Liver (tissue), 9 donors: Measurements from ENCODE around the gene CREM. TPM values are rescaled to one million over a fixed set of nuclear protein-coding genes. Genes with fewer than 3 reads are reported as not detected.

Experiments
- DNase-seq: peaks from one replicate; pipeline ENCODE4 v3.0.0-alpha.2; 2017; ENCODE audit warnings: low spot score
- H3K27ac ChIP-seq, 2 donors: one replicate each; pipeline ENCODE4 v1.7.0; 2013; ENCODE audit warnings: inconsistent platforms in 2 of 2, low read length in 2 of 2, control low read depth in 1 of 2, low read depth in 1 of 2, mild to moderate bottlenecking in 1 of 2
- H3K27me3 ChIP-seq, 4 donors: one replicate each; pipeline versions ENCODE4 v1.6.1 to v1.7.0; 2013; ENCODE audit warnings: low read length in 3 of 4, inconsistent platforms in 1 of 4, mild to moderate bottlenecking in 1 of 4, moderate library complexity in 1 of 4; ENCODE audit not compliant: control insufficient read depth in 4 of 4, insufficient read depth in 4 of 4
- H3K36me3 ChIP-seq, 4 donors: one replicate each; pipeline versions ENCODE4 v1.6.1 to v1.7.0; 2013; ENCODE audit warnings: low read length in 3 of 4, mild to moderate bottlenecking in 3 of 4, low read depth in 1 of 4, moderate library complexity in 1 of 4; ENCODE audit not compliant: control insufficient read depth in 4 of 4, insufficient read depth in 3 of 4
- H3K4me1 ChIP-seq, 4 donors: one replicate each; pipeline versions ENCODE4 v1.6.1 to v1.7.0; 2013; ENCODE audit warnings: low read length in 3 of 4, mild to moderate bottlenecking in 3 of 4, moderate library complexity in 1 of 4; ENCODE audit not compliant: control insufficient read depth in 4 of 4, insufficient read depth in 4 of 4
- H3K4me3 ChIP-seq, 3 donors: one replicate each; pipeline versions ENCODE4 v1.6.1 to v1.7.0; 2013; ENCODE audit warnings: low read length in 3 of 3, control low read depth in 1 of 3, low read depth in 1 of 3, mild to moderate bottlenecking in 1 of 3
- H3K9ac ChIP-seq, 2 donors: one replicate each; pipeline ENCODE4 v1.7.0; 2013; ENCODE audit warnings: low read length in 2 of 2, mild to moderate bottlenecking in 2 of 2, moderate library complexity in 2 of 2, control low read depth in 1 of 2, low read depth in 1 of 2
- H3K9me3 ChIP-seq, 4 donors: one replicate each; pipeline versions ENCODE4 v1.6.1 to v1.7.0; 2013; ENCODE audit warnings: low read length in 3 of 4; ENCODE audit not compliant: control insufficient read depth in 4 of 4
- ATF3 ChIP-seq: IDR thresholded peaks from 2 replicates; pipeline ENCODE4 v1.6.1; 2016; ENCODE audit warnings: antibody characterized with exemption
- CTCF ChIP-seq: fragments of 150-350 bp; IDR thresholded peaks from 2 replicates; pipeline ENCODE4 v1.5.1; 2017; ENCODE audit warnings: improper control_type of control experiment, low read depth, low read length; ENCODE audit not compliant: missing input control
- EGR1 ChIP-seq, 2 donors: IDR thresholded peaks; 2 replicates each; pipeline ENCODE4 v1.6.1; 2016 to 2018; ENCODE audit warnings: antibody characterized with exemption in 2 of 2, low read depth in 2 of 2
- FOXA1 ChIP-seq: IDR thresholded peaks from 2 replicates; pipeline ENCODE4 v1.6.1; 2016; ENCODE audit warnings: antibody characterized with exemption
- FOXA2 ChIP-seq: IDR thresholded peaks from 2 replicates; pipeline ENCODE4 v1.6.1; 2016; ENCODE audit warnings: antibody characterized with exemption
- GABPA ChIP-seq, 2 donors: IDR thresholded peaks in 1 of 2; conservative IDR thresholded peaks in 1 of 2; 2 replicates each; pipeline ENCODE4 v1.6.1; 2016; ENCODE audit warnings: antibody characterized with exemption in 2 of 2, mild to moderate bottlenecking in 1 of 2, moderate library complexity in 1 of 2
- HNF4G ChIP-seq: IDR thresholded peaks from 2 replicates; pipeline ENCODE4 v1.6.1; 2016; ENCODE audit warnings: antibody characterized with exemption
- JUND ChIP-seq, 2 donors: IDR thresholded peaks; 2 replicates each; pipeline ENCODE4 v1.6.1; 2016; ENCODE audit warnings: antibody characterized with exemption in 2 of 2
- MAX ChIP-seq: IDR thresholded peaks from 2 replicates; pipeline ENCODE4 v1.6.1; 2016; ENCODE audit warnings: antibody characterized with exemption
- NR2F2 ChIP-seq: IDR thresholded peaks from 2 replicates; pipeline ENCODE4 v1.6.1; 2016; ENCODE audit warnings: antibody characterized with exemption
- RAD21 ChIP-seq, 2 donors: IDR thresholded peaks; 2 replicates each; pipeline ENCODE4 v1.6.1; 2016; ENCODE audit warnings: antibody characterized with exemption in 2 of 2, mild to moderate bottlenecking in 2 of 2
- REST ChIP-seq: IDR thresholded peaks from 2 replicates; pipeline ENCODE4 v1.6.1; 2016; ENCODE audit warnings: antibody characterized with exemption, mild to moderate bottlenecking
- RXRA ChIP-seq, 2 donors: IDR thresholded peaks; 2 replicates each; pipeline ENCODE4 v1.6.1; 2017 to 2018; ENCODE audit warnings: antibody characterized with exemption in 2 of 2, mild to moderate bottlenecking in 1 of 2
- SP1 ChIP-seq: IDR thresholded peaks from 2 replicates; pipeline ENCODE4 v1.6.1; 2018; ENCODE audit warnings: antibody characterized with exemption, mild to moderate bottlenecking
- TAF1 ChIP-seq: conservative IDR thresholded peaks from 2 replicates; pipeline ENCODE4 v1.6.1; 2016; ENCODE audit warnings: antibody characterized with exemption, mild to moderate bottlenecking
- YY1 ChIP-seq: IDR thresholded peaks from 2 replicates; pipeline ENCODE4 v1.6.1; 2016; ENCODE audit warnings: antibody characterized with exemption, mild to moderate bottlenecking
- ZBTB33 ChIP-seq: IDR thresholded peaks from 2 replicates; pipeline ENCODE4 v1.6.1; 2016; ENCODE audit warnings: antibody characterized with exemption
- WGBS: extraction: QIAGEN DNeasy Blood & Tissue Kit; methylation state at CpG from one replicate; pipeline ENCODE4 v1.1.7; 2013; 5-methylcytosine and 5-hydroxymethylcytosine counted together
- polyA plus RNA-seq, 2 donors: library from polyadenylated mRNA; stranded (reverse) in 1 of 2; unstranded in 1 of 2; fragments of 200-250 nt in 1 of 2; fragments of >200 nt in 1 of 2; fragmentation: Nextera tagmentation in 1 of 2; extraction: Ambion mirVana in 1 of 2; gene quantifications; one replicate each; pipeline versions ENCODE4 v1.2.1 to v1.2.3, GENCODE V29; 2013 to 2015
- total RNA-seq, 2 donors: library from RNA; depleted of rRNA; stranded (reverse); fragments of >200 nt; gene quantifications; one replicate each; pipeline ENCODE4 v1.2.3, GENCODE V29; 2014
- donor health status: healthy.
- donor health status: healthy.
- donor health status: healthy.
- donor health status: healthy.
- donor health status: healthy.

Gene CREM
- total and polyA plus RNA-seq, 4 donors: 14.8 to 25.5 (median 22.2) TPM

GRCh38 chr10:35232527-35232926, 105.9 kb downstream of the CREM start:
- no peak overlapping the region for H3K9ac ChIP-seq
- WGBS: 88% methylated on average over 3 of the region's 3 CpGs
- peaks cover 0 to 3% (median 0%) of the 10 kb centered on the region in 4 donors for H3K4me1 ChIP-seq
- H3K27me3 ChIP-seq: no peaks in the 10 kb centered on the region
- no peak for DNase-seq
- no peak for TF ChIP-seq ATF3
- TF ChIP-seq YY1: no peak
- TF ChIP-seq TAF1: no peak
- TF ChIP-seq GABPA (IDR thresholded peaks at IDR 0.05 in 1 of 2, conservative IDR thresholded peaks at IDR 0.05 in 1 of 2): no peak
- TF ChIP-seq JUND (IDR thresholded peaks at IDR 0.05): no peak
- no peak for TF ChIP-seq MAX
- no peak for TF ChIP-seq NR2F2
- no peak for TF ChIP-seq FOXA1
- TF ChIP-seq RAD21 (IDR thresholded peaks at IDR 0.05): no peak
- no peak for TF ChIP-seq REST
- H3K27ac ChIP-seq: no peak overlapping the region
- H3K9me3 ChIP-seq: no peaks in the 10 kb centered on the region
- H3K36me3 ChIP-seq: no peaks in the 10 kb centered on the region
- H3K4me3 ChIP-seq: no peak overlapping the region

GRCh38 chr10:35234073-35234472, 107.4 kb downstream of the CREM start:
- Histone ChIP-seq H3K27me3 (no peaks in the 10 kb centered on the region), H3K4me3 (no peak overlapping the region), H3K4me1 (peaks cover 0 to 3% (median 0%) of the 10 kb centered on the region in 4 donors), H3K36me3 (no peaks in the 10 kb centered on the region), H3K27ac (no peak overlapping the region), H3K9me3 (no peaks in the 10 kb centered on the region), H3K9ac (no peak overlapping the region)
- TF ChIP-seq REST: no peak
- no peak for TF ChIP-seq NR2F2
- no peak for TF ChIP-seq RXRA (IDR thresholded peaks at IDR 0.05)
- TF ChIP-seq ATF3: no peak
- no peak for TF ChIP-seq TAF1
- TF ChIP-seq JUND (IDR thresholded peaks at IDR 0.05): no peak
- no peak for TF ChIP-seq CTCF
- no peak for TF ChIP-seq FOXA2
- TF ChIP-seq YY1: no peak
- TF ChIP-seq RAD21 (IDR thresholded peaks at IDR 0.05): no peak
- TF ChIP-seq MAX: no peak
- no peak for TF ChIP-seq HNF4G
- no peak for TF ChIP-seq ZBTB33
- no peak for TF ChIP-seq FOXA1
- TF ChIP-seq EGR1 (IDR thresholded peaks at IDR 0.05; ENCODE audit: low read depth in 2 of 2): no peak
- TF ChIP-seq SP1: no peak
- WGBS: 78% methylated on average over 8 of the region's 8 CpGs
- DNase-seq: no peak
